GM21576 (cell line): ENCODE results near the gene MACROD2.
"Not testable (repeated sequence)": the region's sequence is repeated elsewhere in the genome, so short reads cannot be mapped to it uniquely, and the experiment has no call there.

Experiments used
- ATAC-seq: cut with Tn5 transposase; IDR thresholded peaks from one replicate; pipeline ENCODE4 v1.9.1; 2021; ENCODE audit warnings: mild to moderate bottlenecking, moderate library complexity; ENCODE audit not compliant: unreplicated experiment

Gene MACROD2

DNA sequence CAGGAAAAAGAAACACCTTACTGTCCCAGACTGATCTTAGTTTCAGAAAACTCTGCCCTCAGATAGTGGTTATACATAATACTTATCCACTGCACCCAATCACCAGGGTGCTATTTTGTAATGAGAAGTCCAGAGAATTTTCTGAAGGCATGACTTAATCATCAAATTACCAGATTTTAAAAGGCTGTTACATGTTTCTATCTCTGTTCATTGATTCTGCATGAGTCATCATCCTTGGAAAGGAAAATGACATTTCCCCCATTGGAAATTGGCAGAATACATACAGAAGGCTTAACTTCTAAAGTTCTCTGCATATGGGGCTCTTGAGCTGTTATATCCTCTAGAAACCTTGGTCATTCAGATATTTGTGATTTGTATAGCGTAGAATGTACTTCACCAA lies 930.0 kb downstream of the MACROD2 start:
- ATAC-seq = no peak

DNA sequence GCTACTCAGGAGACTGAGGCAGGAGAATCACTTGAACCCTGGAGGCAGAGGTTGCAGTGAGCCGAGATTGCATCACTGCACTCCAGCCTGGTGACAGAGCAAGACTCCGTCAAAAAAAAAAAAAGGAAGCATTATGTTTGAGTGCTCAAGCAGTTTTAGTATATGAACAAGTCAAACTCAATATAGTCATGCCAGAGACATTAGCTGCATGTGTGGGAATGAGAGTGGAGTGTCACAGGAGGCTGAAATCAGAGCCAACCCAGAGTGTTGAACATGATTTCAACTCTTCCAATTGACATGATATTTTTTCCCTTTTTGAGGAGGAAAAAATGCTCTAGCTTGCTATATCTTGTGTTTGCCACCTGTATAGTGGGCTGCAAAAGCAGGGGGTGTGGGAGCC lies 931.1 kb downstream of the MACROD2 start:
- ATAC-seq = not testable (repeated sequence)

DNA sequence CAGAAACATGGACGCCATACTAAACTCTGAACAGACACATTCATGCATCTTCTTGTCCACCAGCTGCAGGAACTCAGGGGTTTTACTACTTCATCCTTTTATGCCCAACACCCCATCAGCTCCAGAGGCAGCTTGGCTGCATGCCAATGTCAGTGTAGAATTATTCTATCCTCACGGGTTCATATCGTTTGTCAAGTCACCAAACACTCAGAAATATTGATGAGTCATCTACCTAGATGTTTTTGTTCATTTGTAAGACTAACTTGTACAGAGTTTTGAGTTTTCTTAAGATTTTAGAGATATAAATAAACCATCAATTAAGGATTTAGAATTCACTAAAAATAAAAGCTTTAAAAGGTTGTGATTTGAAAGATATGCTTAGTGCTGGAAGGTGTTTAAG lies 932.8 kb downstream of the MACROD2 start:
- ATAC-seq = no peak

DNA sequence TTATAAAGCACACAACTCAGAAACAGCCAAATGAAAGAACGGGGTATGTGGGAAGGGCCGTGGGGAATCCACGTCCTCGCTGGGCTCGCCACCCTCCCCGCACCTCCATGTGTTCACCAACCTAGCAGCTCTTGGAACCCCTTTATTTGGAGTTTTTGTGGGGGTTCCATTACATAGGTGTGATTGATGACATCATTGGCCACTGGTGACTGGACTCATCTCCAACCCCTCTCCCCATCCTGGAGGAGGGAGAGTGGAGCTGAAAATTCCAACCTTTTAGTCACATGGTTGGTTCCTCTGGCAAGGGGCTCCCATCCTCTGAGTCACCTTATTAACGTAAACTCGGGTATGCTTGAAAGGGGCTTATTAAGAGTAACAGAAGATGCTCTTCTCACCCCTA lies 934.1 kb downstream of the MACROD2 start:
- no peak for ATAC-seq

DNA sequence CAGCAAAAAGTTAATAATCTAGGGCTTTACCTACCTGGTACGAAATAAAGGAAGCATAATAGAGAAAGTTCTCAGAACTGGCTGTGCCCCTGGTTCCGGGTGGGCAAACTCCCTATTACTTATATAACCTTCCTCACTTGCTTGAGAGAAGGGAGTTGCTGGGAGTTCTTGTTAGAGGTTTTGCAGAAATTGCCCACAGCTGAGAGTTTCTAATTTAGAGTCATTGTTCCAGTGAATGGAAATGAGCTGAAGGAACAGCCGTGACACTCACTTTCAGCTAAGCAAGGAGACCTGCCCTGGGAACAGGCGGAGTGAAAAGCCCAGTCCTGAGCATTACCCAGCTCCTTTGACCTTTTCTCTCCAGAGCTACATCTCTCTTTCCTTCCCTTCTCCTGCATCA lies 936.7 kb downstream of the MACROD2 start:
- no peak for ATAC-seq

DNA sequence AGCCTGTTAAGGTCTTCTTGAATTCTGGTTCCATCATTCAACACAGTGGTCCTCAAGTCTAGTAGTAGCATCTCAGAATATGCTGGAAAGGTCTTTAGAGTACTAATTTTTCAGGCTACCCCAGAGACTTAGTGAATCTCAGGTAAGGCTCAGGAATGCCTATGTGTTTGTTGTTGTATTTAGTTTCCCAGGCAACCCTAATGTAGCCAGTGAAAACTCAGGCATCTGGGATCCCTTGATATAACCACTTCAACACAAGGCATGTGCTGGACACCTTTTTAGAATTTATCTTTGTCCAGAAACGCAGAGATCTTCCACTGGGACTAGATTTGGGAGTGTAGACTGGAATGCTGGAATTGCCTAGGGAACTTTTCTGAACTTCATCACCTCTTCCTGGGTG lies 940.0 kb downstream of the MACROD2 start:
- ATAC-seq = no peak

DNA sequence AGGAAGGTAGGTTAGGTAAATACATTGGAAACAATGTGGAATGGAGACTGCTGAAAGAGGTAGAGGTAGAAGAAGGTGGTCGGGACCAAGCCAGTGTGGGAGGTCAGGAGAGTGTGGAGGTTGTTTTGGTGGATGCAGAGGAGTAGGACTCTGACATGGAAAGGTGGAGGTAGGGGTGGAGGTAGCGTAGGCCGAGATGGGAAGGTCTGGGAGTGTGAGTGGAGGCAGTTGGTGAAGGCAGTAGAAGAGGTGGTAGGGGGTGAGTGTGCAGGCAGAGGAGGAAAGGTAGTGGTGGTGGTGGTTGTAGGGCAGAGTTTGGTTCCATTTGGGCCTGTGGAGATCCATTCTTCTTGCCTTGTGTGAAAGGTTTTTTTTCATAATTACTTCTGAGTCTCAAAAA lies 941.7 kb downstream of the MACROD2 start:
- no peak for ATAC-seq

DNA sequence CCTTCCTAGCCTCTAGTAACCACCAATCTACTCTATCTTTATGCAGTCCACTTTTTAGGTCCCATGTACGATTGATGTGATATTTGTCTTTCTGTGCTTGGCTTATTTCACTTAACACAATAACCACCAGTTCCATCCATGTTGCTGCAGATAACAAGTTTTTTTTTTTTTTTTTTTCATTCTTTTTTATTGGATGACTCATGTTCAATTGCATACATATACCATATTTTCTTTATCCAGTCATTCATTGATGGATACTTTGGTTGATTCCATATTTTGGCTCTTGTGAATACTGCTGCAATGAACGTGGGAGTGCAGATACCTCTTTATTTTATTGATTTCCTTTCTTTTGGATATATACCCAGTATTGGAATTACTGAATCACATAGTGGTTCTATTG lies 942.5 kb downstream of the MACROD2 start:
- no peak for ATAC-seq

DNA sequence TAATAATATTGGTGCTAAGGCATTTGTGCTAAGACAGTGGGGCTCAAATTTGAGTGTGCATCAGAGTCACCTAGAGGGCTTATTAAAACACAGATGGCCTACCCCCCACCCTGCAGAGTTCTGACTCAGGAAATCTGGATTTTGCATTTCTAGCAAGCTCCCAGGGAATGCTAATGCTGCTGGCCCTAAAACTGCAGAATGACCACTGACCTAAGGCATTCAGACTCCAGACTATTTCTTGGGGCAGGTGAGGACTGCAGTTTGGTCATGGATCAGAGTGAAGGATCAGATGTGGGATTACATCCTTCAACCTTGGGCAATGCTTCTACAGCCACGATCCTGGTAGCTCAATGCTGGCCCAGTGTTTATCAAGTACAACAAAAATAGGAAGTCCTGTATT lies 952.2 kb downstream of the MACROD2 start:
- no peak for ATAC-seq

DNA sequence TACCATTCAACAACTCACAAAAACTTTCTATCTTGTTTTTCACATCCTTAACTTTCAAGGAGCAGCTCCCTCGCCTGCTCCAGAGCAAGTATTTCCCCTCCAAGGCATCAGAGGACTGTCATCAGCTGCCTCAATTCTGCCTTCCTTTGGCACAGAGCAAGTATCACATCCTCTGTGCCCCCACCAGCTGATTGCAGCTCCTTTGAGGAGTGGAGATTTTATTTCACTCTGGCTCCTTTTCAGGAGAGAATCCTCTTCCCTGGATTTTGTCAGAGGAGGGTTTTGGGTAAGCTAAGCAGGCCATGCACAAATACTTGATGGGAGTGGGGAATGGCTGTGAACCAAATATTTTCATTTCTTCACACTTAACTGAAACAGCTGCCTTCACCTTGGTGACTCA lies 952.6 kb downstream of the MACROD2 start:
- ATAC-seq = no peak

DNA sequence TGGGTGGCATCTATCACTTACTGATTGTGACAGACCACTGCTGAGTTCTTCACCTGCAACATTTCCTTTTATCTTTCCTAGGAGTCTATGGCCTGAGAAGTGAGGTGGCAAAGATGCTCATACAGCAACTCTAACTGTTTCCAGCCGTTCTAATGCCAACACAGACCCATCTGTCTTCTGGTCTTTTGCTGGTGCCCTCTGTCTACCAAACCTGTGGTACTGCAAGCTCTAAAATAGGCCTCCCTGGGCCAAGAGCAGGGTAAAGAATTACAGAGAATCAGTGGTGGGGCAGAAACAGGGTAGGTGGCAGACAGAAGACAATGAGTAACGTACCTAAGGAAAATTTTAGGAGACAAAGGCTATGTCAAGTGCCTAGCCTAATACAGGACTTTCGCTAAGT lies 953.1 kb downstream of the MACROD2 start:
- ATAC-seq = no peak

DNA sequence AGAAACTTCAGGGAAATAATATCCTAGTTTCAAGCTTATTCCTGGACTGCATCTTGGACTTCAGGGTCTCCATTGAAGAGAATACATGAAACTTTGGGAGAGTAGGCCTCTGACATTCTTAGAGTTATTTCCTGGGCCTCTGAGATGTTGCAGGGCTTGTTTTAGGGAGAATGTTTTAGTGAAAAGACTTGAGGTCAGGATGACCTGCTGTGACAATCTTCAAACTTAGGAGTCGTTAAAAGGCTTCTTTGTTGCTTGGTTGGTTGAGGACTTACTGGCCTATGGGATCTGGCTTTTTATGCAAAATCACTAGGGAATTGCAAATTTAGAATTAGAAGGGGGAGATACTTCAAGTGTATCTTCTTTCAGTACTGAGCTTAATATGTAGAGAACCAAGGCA lies 955.3 kb downstream of the MACROD2 start:
- no peak for ATAC-seq

DNA sequence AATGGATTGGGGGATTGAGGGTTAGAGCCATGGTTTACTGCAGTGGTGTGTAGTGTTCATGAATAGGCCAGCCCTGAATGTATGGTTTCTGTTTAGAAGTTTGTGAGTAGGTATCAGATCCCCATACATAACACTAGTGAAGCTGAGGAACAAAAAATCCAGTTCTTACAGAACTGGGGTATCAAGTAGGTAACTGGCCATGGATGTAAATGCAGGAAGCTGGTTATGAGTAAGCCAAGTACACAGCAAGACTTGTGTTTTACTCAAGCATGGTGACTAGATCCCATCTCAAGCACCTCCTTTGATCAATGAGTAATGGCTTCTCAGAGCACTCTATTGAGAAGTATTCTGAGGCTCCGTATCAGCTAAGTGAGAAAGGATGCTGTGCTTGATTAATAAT lies 955.8 kb downstream of the MACROD2 start:
- peak; percentile 83 for ATAC-seq

DNA sequence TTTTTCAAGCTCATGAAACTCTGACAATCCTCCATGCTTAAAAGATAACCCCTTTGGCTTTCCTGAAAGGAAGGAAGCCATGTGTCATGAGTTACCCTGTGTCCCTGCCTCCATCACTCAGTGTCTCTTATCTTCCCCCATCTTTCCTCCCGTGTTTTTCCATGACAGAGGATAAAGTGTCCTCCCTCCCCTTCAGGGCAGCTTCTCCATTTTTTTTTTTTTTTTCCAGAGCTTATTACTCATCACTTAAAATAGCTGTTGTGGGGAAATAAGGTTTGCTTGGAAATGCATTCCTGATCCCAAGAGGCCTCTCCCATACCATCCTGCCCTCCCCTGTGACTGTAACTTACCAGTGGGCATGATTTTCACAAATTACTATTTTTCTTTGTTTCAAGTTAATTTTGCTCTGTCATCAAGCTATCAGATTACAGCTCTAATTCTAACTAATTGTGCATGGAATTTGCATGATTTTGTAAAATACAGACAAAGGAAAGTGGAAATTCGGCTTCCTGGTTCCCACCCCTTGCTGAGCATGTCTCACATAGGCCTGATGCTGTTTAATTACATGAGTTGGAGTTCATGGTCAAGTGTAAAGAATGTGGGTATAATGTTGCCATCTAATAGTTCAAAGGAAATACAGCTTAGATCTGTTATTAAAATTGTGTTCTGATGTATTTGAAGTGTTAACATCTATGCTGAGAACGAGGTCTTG lies 956.5 kb downstream of the MACROD2 start:
- no peak for ATAC-seq

DNA sequence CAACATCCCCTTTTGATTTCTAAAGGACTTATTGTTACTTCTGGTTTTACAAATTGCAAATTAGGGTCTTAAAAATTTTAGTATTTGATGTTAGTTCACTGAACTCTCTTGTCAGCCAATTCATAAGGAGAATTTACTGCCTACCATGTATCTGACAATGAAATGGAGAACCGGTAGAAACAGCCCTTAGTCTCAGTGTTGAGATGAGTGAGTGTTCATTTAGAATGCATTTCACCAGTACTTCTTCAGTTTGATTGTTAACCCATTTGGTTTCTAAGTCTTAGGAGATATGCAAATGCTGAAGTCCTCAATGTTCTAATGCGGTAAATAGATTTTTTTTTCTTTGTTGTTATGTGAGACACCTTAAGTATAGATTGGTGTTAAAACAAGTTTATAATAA lies 958.4 kb downstream of the MACROD2 start:
- no peak for ATAC-seq

DNA sequence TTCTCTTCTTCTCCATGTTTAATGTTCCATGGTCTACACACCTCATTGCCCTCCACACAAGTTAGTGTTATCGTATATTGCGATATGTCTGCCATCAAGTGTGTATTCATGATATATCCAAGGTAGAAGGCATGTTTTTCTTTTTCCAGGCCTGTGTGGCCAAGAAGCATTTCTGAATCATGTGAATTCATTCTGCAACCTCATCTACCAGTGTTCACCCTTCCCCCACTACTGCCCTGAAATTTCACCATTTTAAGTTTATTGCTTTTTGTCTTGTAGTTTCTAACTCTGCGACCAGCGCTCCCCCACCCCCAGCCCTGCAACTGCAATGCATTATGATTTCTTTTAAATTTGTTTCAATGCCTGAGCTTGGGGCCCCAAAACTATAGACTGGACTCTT lies 960.1 kb downstream of the MACROD2 start:
- ATAC-seq = no peak

DNA sequence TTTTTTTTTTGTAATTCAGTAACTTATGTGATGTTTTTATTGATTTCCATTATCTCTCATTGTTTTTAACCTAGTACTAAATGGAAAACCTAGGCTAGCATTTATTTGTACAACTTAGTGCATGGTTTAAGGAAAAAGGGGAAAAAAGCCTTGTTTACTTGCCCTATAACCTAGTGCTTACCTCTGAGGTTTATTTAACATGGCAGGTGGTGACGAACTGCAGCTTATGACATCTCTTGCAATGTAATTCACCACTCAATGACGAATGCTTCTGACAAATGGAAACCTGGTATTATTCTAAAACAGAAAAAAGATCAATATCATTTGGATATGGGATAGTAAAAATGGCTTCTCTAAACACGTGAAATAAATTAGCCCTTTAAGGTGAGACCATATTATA lies 960.7 kb downstream of the MACROD2 start:
- ATAC-seq = no peak

DNA sequence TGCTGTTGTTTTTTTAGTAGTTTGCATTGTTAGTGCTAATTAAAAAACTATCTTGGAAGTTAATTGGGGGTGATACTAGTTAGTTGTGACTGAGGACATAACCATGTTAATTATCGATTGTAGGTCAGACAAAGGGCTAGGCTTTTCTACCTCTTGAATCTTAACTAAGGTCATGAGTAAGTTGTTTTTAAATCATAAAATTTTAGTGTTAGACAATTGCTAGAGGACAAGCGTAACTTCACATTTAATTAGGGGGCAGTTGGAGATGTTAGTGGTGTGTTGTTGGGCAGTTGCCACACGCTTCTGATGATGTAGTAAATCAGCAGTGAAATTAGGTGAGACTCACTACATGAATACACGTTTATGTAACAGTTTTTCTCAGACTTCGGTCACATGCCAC lies 961.2 kb downstream of the MACROD2 start:
- ATAC-seq = no peak

DNA sequence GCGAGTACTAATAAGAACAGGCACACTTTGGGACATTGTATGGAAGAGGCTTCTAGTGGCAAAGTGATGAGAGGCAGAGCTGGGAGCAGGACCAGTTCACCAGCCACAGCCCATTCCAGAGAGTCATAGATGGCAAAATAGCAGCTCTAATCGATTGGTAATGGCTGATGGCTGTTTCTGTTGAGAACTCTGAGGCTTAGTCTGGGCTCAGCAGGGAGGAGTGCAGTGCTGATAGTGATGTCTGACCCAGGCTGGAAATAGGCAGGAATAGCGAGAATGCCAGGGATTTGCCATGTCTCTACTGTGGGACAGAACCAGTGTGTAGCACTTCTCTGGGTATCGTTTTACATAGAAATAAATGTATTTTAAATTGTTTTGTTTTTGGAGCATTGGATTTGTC lies 962.1 kb downstream of the MACROD2 start:
- no peak for ATAC-seq

DNA sequence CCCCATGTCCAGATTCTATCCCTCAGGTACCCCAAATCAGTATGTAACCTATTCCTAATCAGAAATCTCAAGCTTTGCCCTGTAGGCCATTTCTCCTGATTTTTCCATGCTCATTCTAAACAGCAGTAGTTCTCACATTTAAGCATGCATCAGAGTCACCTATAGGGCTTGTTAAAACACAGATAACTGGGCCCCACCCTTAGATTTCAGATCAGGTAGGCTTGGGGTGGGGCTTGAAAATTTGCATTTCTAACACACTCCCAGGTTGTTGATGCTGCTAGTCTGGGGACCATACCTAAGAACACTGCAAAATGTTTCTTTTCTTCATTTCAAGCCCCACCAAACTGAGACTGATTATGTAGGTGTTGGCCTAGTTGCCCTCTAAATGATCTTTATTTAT lies 963.3 kb downstream of the MACROD2 start:
- ATAC-seq = no peak

DNA sequence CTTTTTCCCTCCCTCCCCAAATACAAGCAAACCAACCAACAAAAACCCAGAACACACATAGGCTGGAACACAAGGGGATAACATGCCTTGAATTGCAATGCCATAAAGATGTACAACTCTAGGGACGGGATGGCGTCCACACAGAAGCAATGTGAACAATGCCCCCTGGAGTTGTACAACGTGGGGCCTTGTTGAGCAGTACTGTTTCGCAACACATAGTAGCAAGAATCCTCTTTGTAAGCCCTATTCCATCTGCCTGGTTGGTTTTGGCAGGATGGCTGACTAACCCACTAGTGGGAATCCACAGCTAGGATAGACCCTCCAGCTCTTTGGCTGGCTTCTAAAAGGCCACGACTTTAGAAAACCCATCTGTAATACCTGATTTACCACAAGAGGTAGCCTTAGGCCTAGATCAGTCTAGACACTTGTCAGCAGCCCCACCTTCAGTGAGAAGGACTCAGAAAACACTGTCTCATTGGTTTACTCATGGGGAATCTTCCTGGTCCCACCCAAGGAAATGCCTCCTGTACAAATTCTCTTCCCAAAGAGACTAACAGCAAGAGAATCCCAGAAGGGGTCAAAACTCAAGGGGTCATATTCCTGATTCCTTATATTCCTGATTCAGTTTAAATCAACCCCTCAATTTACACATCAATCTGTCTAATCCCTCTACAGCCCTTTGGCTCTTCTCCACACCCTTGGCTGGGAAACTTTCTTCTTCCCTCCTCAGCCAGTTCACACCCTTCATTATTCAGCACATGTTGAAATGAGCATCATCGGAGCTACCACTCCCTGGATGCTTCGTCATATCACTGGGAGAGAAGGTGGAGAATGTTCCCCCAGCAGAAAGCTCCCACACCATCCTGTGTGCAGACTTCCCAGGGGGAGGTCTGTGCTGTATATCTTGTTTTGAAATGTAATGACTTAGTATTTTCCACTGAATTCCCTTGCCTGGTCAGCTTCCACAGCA lies 964.5 kb downstream of the MACROD2 start:
- no peak for ATAC-seq

DNA sequence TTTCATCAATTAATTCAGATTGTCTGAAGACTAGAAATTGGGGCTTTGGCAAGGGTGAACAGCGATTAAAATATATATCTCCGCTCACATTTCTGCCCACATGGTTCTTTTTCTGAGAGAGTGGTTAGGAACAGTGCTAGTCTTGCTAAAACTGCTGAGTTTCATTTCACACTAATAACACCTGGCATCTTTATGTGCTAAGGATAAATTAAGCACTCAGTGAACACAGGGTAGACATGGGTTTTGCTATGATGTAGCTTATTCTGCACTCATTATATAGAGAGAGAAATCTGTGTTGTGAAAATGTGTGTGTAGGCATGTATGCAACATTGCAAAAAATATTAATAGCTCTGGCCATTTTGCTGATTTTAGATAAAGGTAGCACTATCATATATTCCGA lies 965.5 kb downstream of the MACROD2 start:
- no peak for ATAC-seq
